K562 (cell line): ENCODE results near the gene DUOXA2. TPM values are rescaled to one million over a fixed set of nuclear protein-coding genes. Genes with fewer than 3 reads are reported as not detected.

ENCODE experiments used
- BRD9 ChIP-seq: fragments of 450-650 bp; IDR thresholded peaks from 2 replicates; pipeline ENCODE4 v1.6.1; 2018; ENCODE audit warnings: low read depth; ENCODE audit not compliant: partially characterized antibody
- CBX8 ChIP-seq: fragments of 200-600 bp; sonication (generic); IDR thresholded peaks from 2 replicates; pipeline ENCODE4 v1.6.1; 2012; ENCODE audit warnings: borderline replicate concordance, mixed run types, low read depth, mild to moderate bottlenecking, moderate library complexity, mixed read lengths, low read length, control low read depth, inconsistent platforms; ENCODE audit not compliant: poor library complexity, severe bottlenecking; ENCODE audit errors: extremely low read depth
- CHD4 ChIP-seq: fragments of 200-600 bp; sonication (generic); IDR thresholded peaks from 3 replicates; pipeline ENCODE4 v1.6.1; 2012; ENCODE audit warnings: low read depth, mild to moderate bottlenecking, mixed read lengths, low read length, inconsistent platforms; ENCODE audit not compliant: insufficient read depth, insufficient replicate concordance, poor library complexity, severe bottlenecking
- HMG20B ChIP-seq: fragments of 250-450 bp; sonication (Bioruptor Pico); IDR thresholded peaks from 2 replicates; pipeline ENCODE4 v1.5.0; 2021; ENCODE audit warnings: mild to moderate bottlenecking
- KLF10 ChIP-seq: fragments of 250-450 bp; sonication (Bioruptor Pico); IDR thresholded peaks from 2 replicates; pipeline ENCODE4 v1.6.1; 2021; ENCODE audit warnings: matching md5 sums
- L3MBTL2 ChIP-seq: fragments of 450-650 bp; IDR thresholded peaks from 2 replicates; pipeline ENCODE4 v1.6.1; 2016; ENCODE audit warnings: mild to moderate bottlenecking, moderate library complexity
- NR1H2 ChIP-seq: sonication (generic); formaldehyde crosslinking; IDR thresholded peaks from 2 replicates; pipeline ENCODE4 v1.4.0; 2020; ENCODE audit warnings: mild to moderate bottlenecking, missing genetic modification reagents
- POLR2AphosphoS5 ChIP-seq: IDR thresholded peaks from 2 replicates; pipeline ENCODE4 v1.6.1; 2011; ENCODE audit warnings: mild to moderate bottlenecking, low read depth, low read length, moderate library complexity; ENCODE audit not compliant: control insufficient read depth, insufficient read depth
- PTBP1 ChIP-seq: fragments of 200-400 bp; formaldehyde crosslinking; IDR thresholded peaks from 2 replicates; pipeline ENCODE4 v1.6.1; 2017; ENCODE audit warnings: low read depth, low read length
- PURB ChIP-seq: sonication (generic); formaldehyde crosslinking; IDR thresholded peaks from 2 replicates; pipeline ENCODE4 v1.9.0; 2021; ENCODE audit warnings: low read depth, mild to moderate bottlenecking, missing genetic modification reagents
- RBM15 ChIP-seq: fragments of 200-400 bp; formaldehyde crosslinking; IDR thresholded peaks from 2 replicates; pipeline ENCODE4 v1.6.1; 2018; ENCODE audit warnings: mild to moderate bottlenecking, low read length, moderate library complexity; ENCODE audit not compliant: insufficient read depth
- SRSF3 ChIP-seq: fragments of 200-400 bp; formaldehyde crosslinking; IDR thresholded peaks from 2 replicates; pipeline ENCODE4 v1.6.1; 2016; ENCODE audit warnings: mild to moderate bottlenecking, low read length, moderate library complexity; ENCODE audit not compliant: insufficient read depth
- ZBTB17 ChIP-seq: fragments of 450-650 bp; formaldehyde crosslinking; IDR thresholded peaks from 2 replicates; pipeline ENCODE4 v1.4.0; 2020; ENCODE audit warnings: mild to moderate bottlenecking
- polyA plus RNA-seq, 8 experiments: library from polyadenylated mRNA; depleted of rRNA in 4 of 8; stranded (reverse) in 5 of 8; unstranded in 3 of 8; fragments of >200 nt; fragmentation: Nextera tagmentation in 2 of 8; fragmentation: Illumina TruSeq in 1 of 8; extraction: Ambion mirVana in 2 of 8; extraction: Trizol in 1 of 8; gene quantifications; 2 replicates each; pipeline versions ENCODE4 v1.2.1 to v1.2.3, GENCODE V29; 2011 to 2014; ENCODE audit warnings: inconsistent platforms in 1 of 8, missing spikeins in 1 of 8
- total RNA-seq, 7 experiments: library from RNA; depleted of rRNA in 6 of 7; stranded (reverse); fragments of >200 nt in 6 of 7; fragmentation: Illumina TruSeq in 2 of 7; extraction: Trizol in 2 of 7; gene quantifications; 2 replicates each; pipeline versions ENCODE4 v1.2.1 to v1.2.3, GENCODE V29; 2011 to 2021; ENCODE audit warnings: low replicate concordance in 1 of 7
- TF ChIP-seq, protein P1 (sequence below): sonication (generic); formaldehyde crosslinking; IDR thresholded peaks from 2 replicates; pipeline ENCODE4 v1.8.0; 2022; ENCODE audit warnings: missing genetic modification reagents, mild to moderate bottlenecking, moderate library complexity, borderline replicate concordance
- TF ChIP-seq, protein P2 (sequence below): fragments of 200-400 bp; formaldehyde crosslinking; IDR thresholded peaks from 2 replicates; pipeline ENCODE4 v1.6.1; 2017; ENCODE audit warnings: mild to moderate bottlenecking, low read depth, low read length, moderate library complexity
- TF ChIP-seq, protein P3 (sequence below): fragments of 150-350 bp; conservative IDR thresholded peaks from 2 replicates; pipeline ENCODE4 v1.6.1; 2014; ENCODE audit warnings: low read length
- TF ChIP-seq, protein P4 (sequence below): fragments of 450-650 bp; IDR thresholded peaks from 2 replicates; pipeline ENCODE4 v1.6.1; 2016; ENCODE audit warnings: antibody characterized with exemption
- TF ChIP-seq, protein P5 (sequence below): sonication (generic); formaldehyde crosslinking; IDR thresholded peaks from 2 replicates; pipeline ENCODE4 v1.8.1; 2023; ENCODE audit warnings: mild to moderate bottlenecking, missing genetic modification reagents

The DUOXA2 gene
- total and polyA plus RNA-seq, 9 of the 15 experiments (the other 6 are each of a cell fraction or from before 2014, with no cell fraction given): not detected

DNA sequence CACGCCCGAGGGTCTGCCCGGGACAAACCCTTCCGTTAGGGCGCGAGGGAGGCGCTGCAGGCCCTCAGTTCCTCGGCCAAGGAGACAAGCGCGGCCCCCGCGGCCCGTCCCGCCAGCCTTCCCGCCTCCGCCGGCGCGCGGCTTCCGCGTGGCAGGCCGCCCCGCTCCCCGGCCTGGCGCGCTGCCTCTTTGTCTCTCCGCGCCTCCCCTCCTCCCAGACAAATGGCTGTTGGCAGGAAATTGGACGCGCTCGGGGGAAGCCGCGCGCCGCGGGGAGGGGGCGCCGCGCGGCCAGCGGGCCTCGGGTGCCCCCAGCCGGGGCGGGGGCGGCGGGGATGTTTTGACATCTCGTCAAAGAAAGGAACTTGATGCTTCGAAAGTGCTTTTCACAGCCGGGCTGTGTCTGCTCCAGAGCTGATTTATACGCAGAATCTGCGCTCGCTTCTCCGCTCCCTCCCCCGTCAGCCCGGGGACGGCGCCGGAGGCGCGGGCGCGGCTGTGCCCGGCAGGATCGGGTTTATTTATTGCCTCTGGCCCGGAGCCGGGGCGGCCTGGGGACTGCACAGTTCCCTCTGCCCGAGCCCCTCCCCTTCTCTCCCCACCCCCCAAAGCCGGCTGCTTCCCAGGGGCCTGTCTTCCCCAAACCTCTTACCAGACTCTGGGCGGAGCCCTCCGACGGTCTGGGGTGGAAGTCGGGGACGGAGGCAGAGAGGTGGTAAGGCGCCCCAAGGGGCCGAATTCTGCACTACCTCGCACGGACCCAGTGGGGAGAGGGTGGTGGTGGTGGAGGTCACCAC lies 52.9 kb downstream of the DUOXA2 start (continued):
- TF ChIP-seq, protein P1, sequence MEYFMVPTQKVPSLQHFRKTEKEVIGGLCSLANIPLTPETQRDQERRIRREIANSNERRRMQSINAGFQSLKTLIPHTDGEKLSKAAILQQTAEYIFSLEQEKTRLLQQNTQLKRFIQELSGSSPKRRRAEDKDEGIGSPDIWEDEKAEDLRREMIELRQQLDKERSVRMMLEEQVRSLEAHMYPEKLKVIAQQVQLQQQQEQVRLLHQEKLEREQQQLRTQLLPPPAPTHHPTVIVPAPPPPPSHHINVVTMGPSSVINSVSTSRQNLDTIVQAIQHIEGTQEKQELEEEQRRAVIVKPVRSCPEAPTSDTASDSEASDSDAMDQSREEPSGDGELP (CRISPR knock-in tag): peak; percentile 59; the same call in 1 of the 2 replicates
- TF ChIP-seq, protein P2, sequence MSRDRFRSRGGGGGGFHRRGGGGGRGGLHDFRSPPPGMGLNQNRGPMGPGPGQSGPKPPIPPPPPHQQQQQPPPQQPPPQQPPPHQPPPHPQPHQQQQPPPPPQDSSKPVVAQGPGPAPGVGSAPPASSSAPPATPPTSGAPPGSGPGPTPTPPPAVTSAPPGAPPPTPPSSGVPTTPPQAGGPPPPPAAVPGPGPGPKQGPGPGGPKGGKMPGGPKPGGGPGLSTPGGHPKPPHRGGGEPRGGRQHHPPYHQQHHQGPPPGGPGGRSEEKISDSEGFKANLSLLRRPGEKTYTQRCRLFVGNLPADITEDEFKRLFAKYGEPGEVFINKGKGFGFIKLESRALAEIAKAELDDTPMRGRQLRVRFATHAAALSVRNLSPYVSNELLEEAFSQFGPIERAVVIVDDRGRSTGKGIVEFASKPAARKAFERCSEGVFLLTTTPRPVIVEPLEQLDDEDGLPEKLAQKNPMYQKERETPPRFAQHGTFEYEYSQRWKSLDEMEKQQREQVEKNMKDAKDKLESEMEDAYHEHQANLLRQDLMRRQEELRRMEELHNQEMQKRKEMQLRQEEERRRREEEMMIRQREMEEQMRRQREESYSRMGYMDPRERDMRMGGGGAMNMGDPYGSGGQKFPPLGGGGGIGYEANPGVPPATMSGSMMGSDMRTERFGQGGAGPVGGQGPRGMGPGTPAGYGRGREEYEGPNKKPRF: no peak
- TF ChIP-seq RBM15 (no peak), HMG20B (CRISPR knock-in tag) (no peak), PTBP1 (no peak), ZBTB17 (CRISPR knock-in tag) (no peak), NR1H2 (CRISPR knock-in tag) (no peak), BRD9 (no peak), KLF10 (CRISPR knock-in tag) (no peak), SRSF3 (no peak), PURB (no peak), CHD4 (no peak), L3MBTL2 (peak; percentile 84), CBX8 (no peak), POLR2AphosphoS5 (peak; percentile 70)
- TF ChIP-seq, protein P3, sequence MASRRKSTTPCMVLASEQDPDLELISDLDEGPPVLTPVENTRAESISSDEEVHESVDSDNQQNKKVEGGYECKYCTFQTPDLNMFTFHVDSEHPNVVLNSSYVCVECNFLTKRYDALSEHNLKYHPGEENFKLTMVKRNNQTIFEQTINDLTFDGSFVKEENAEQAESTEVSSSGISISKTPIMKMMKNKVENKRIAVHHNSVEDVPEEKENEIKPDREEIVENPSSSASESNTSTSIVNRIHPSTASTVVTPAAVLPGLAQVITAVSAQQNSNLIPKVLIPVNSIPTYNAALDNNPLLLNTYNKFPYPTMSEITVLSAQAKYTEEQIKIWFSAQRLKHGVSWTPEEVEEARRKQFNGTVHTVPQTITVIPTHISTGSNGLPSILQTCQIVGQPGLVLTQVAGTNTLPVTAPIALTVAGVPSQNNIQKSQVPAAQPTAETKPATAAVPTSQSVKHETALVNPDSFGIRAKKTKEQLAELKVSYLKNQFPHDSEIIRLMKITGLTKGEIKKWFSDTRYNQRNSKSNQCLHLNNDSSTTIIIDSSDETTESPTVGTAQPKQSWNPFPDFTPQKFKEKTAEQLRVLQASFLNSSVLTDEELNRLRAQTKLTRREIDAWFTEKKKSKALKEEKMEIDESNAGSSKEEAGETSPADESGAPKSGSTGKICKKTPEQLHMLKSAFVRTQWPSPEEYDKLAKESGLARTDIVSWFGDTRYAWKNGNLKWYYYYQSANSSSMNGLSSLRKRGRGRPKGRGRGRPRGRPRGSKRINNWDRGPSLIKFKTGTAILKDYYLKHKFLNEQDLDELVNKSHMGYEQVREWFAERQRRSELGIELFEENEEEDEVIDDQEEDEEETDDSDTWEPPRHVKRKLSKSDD: no peak
- TF ChIP-seq, protein P4, sequence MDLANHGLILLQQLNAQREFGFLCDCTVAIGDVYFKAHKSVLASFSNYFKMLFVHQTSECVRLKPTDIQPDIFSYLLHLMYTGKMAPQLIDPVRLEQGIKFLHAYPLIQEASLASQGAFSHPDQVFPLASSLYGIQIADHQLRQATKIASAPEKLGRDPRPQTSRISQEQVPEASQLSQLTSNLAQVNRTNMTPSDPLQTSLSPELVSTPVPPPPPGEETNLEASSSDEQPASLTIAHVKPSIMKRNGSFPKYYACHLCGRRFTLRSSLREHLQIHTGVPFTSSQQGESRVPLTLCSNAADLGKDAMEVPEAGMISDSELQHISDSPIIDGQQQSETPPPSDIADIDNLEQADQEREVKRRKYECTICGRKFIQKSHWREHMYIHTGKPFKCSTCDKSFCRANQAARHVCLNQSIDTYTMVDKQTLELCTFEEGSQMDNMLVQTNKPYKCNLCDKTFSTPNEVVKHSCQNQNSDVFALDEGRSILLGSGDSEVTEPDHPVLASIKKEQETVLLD: no peak
- TF ChIP-seq, protein P5, sequence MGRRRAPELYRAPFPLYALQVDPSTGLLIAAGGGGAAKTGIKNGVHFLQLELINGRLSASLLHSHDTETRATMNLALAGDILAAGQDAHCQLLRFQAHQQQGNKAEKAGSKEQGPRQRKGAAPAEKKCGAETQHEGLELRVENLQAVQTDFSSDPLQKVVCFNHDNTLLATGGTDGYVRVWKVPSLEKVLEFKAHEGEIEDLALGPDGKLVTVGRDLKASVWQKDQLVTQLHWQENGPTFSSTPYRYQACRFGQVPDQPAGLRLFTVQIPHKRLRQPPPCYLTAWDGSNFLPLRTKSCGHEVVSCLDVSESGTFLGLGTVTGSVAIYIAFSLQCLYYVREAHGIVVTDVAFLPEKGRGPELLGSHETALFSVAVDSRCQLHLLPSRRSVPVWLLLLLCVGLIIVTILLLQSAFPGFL: no peak
